ENCODE results near the gene FBXL15. TPM values are rescaled to one million over a fixed set of nuclear protein-coding genes. Genes with fewer than 3 reads are reported as not detected.

Gene FBXL15
- total and polyA plus RNA-seq, 9 of the 15 experiments (the other 6 are each of a cell fraction or from before 2014, with no cell fraction given): 0.08 to 25.9 (median 3.5) TPM

DNA sequence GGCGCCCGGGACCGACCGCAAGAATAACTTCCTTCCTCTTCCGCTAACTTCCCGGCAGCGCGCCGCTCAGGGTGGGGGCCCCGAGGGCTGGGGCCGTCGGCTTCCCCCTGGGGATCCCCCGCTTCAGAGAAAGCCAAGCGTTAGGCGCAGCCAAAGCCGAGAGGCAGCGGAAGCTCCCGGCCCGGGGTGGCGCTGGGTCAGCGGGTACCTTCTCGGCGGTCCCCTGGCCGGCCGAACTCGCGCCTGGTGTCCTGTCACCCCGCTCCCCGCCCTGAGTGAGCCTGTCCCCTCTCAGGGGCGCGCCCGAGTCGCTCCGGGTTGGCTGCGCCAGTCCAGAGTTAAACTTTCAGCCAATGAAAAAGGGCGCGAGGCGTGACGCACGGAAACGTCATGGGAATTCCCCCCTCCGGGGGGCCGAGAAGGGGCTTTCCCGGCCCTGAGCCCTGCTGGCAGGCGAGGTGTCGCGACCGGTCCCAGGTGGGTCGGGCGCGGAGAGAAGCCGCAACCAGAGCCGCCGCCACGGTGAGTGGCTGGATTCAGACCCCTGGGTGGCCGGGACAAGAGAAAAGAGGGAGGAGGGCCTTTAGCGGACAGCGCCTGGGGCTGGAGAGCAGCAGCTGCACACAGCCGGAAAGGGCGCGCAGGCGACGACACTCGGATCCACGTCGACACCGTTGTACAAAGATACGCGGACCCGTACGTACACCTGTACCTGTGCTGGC, 26.4 kb upstream of the FBXL15 start (continued):
- TF ChIP-seq, protein P1, sequence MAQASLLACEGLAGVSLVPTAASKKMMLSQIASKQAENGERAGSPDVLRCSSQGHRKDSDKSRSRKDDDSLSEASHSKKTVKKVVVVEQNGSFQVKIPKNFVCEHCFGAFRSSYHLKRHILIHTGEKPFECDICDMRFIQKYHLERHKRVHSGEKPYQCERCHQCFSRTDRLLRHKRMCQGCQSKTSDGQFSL (CRISPR knock-in tag; IDR thresholded peaks at IDR 0.05): no peak
- TF ChIP-seq, protein P1 (tag; IDR thresholded peaks at IDR 0.05): no peak; a peak in 1 of 4 replicates
- TF ChIP-seq SLC30A9 (CRISPR knock-in tag; IDR thresholded peaks at IDR 0.05): no peak
- TF ChIP-seq, protein P2, sequence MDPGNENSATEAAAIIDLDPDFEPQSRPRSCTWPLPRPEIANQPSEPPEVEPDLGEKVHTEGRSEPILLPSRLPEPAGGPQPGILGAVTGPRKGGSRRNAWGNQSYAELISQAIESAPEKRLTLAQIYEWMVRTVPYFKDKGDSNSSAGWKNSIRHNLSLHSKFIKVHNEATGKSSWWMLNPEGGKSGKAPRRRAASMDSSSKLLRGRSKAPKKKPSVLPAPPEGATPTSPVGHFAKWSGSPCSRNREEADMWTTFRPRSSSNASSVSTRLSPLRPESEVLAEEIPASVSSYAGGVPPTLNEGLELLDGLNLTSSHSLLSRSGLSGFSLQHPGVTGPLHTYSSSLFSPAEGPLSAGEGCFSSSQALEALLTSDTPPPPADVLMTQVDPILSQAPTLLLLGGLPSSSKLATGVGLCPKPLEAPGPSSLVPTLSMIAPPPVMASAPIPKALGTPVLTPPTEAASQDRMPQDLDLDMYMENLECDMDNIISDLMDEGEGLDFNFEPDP (CRISPR knock-in tag; IDR thresholded peaks at IDR 0.05): no peak
- no peak for TF ChIP-seq ZC3H11A (IDR thresholded peaks at IDR 0.05; ENCODE audit: low read depth, low read length)
- TF ChIP-seq RBM17 (IDR thresholded peaks at IDR 0.05; ENCODE audit: borderline replicate concordance, low read depth, low read length): no peak
- no peak for TF ChIP-seq XRCC3 (IDR thresholded peaks at IDR 0.05)
- no peak for TF ChIP-seq ZC3H4 (CRISPR knock-in tag; IDR thresholded peaks at IDR 0.05; ENCODE audit: borderline replicate concordance)
- TF ChIP-seq, protein P3, sequence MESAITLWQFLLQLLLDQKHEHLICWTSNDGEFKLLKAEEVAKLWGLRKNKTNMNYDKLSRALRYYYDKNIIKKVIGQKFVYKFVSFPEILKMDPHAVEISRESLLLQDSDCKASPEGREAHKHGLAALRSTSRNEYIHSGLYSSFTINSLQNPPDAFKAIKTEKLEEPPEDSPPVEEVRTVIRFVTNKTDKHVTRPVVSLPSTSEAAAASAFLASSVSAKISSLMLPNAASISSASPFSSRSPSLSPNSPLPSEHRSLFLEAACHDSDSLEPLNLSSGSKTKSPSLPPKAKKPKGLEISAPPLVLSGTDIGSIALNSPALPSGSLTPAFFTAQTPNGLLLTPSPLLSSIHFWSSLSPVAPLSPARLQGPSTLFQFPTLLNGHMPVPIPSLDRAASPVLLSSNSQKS (CRISPR knock-in tag; IDR thresholded peaks at IDR 0.05): no peak
- TF ChIP-seq ZNF584 (CRISPR knock-in tag; IDR thresholded peaks at IDR 0.05; ENCODE audit: low read depth): no peak
- TF ChIP-seq, protein P4, sequence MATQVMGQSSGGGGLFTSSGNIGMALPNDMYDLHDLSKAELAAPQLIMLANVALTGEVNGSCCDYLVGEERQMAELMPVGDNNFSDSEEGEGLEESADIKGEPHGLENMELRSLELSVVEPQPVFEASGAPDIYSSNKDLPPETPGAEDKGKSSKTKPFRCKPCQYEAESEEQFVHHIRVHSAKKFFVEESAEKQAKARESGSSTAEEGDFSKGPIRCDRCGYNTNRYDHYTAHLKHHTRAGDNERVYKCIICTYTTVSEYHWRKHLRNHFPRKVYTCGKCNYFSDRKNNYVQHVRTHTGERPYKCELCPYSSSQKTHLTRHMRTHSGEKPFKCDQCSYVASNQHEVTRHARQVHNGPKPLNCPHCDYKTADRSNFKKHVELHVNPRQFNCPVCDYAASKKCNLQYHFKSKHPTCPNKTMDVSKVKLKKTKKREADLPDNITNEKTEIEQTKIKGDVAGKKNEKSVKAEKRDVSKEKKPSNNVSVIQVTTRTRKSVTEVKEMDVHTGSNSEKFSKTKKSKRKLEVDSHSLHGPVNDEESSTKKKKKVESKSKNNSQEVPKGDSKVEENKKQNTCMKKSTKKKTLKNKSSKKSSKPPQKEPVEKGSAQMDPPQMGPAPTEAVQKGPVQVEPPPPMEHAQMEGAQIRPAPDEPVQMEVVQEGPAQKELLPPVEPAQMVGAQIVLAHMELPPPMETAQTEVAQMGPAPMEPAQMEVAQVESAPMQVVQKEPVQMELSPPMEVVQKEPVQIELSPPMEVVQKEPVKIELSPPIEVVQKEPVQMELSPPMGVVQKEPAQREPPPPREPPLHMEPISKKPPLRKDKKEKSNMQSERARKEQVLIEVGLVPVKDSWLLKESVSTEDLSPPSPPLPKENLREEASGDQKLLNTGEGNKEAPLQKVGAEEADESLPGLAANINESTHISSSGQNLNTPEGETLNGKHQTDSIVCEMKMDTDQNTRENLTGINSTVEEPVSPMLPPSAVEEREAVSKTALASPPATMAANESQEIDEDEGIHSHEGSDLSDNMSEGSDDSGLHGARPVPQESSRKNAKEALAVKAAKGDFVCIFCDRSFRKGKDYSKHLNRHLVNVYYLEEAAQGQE (IDR thresholded peaks at IDR 0.05; ENCODE audit: borderline replicate concordance): peak; percentile 59
- TF ChIP-seq, protein P4 (CRISPR knock-in tag; IDR thresholded peaks at IDR 0.05; ENCODE audit: low read depth): peak; percentile 74
- no peak for TF ChIP-seq CEBPG (CRISPR knock-in tag; IDR thresholded peaks at IDR 0.05)
- TF ChIP-seq CEBPG (tag; conservative IDR thresholded peaks at IDR 0.05 in 1 of 2, IDR thresholded peaks at IDR 0.05 in 1 of 2): no peak
